ENCODE results near the gene SPPL2B.

DNA sequence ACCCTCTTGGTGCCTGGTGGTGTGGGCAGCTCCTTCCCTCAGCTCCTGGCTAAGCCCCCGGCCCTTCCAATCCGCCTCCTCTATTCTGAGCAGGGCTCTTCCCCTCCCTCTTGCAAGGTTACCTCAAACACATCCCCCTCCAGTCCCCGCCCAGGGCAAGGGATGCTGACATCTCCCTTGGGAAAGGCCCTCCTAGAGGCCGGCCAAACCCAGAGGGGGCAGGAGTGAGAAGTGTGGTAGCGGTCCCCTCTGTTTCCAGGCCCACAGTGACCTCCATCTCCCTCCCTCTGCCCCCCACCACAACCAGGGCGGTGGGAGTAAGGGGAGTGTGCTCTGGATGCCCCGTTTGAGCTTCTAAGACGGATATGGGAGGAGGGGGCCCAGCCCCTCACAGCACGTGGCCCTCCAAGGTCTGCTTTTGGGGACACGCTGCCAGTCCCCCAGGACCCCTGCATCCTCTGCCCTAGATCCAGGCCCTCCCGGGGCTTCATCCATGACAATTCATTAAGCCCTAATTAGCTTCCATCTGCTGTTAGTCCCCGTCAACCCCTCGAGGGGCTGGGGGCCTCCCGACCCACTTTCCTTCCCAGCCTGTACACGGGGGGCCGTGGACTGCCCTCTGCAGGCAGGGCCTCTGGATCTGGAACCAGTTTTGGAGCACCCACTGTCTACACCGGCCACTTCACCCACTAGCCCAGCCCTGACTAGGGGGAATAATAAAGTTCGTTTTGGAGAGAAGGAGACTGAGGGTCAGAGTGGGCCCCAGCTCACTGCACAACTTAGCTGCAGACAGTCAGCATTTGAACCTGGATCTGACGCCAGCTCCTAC lies 22.8 kb upstream of the SPPL2B start:
- TF ChIP-seq, protein P1, sequence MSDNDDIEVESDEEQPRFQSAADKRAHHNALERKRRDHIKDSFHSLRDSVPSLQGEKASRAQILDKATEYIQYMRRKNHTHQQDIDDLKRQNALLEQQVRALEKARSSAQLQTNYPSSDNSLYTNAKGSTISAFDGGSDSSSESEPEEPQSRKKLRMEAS (IDR thresholded peaks at IDR 0.05) = no peak
- TF ChIP-seq, protein P2, sequence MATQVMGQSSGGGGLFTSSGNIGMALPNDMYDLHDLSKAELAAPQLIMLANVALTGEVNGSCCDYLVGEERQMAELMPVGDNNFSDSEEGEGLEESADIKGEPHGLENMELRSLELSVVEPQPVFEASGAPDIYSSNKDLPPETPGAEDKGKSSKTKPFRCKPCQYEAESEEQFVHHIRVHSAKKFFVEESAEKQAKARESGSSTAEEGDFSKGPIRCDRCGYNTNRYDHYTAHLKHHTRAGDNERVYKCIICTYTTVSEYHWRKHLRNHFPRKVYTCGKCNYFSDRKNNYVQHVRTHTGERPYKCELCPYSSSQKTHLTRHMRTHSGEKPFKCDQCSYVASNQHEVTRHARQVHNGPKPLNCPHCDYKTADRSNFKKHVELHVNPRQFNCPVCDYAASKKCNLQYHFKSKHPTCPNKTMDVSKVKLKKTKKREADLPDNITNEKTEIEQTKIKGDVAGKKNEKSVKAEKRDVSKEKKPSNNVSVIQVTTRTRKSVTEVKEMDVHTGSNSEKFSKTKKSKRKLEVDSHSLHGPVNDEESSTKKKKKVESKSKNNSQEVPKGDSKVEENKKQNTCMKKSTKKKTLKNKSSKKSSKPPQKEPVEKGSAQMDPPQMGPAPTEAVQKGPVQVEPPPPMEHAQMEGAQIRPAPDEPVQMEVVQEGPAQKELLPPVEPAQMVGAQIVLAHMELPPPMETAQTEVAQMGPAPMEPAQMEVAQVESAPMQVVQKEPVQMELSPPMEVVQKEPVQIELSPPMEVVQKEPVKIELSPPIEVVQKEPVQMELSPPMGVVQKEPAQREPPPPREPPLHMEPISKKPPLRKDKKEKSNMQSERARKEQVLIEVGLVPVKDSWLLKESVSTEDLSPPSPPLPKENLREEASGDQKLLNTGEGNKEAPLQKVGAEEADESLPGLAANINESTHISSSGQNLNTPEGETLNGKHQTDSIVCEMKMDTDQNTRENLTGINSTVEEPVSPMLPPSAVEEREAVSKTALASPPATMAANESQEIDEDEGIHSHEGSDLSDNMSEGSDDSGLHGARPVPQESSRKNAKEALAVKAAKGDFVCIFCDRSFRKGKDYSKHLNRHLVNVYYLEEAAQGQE (IDR thresholded peaks at IDR 0.05; ENCODE audit: low read depth) = no peak
- TF ChIP-seq CEBPB (IDR thresholded peaks at IDR 0.05) (no peak), ZBTB7A (IDR thresholded peaks at IDR 0.05; ENCODE audit: low read depth) (no peak), RAD21 (IDR thresholded peaks at IDR 0.05; ENCODE audit: low read depth) (no peak), EP300 (IDR thresholded peaks at IDR 0.05; ENCODE audit: borderline replicate concordance) (no peak), YY1 (IDR thresholded peaks at IDR 0.05; ENCODE audit: low read depth) (no peak)
